Gastroesophageal sphincter (tissue), 3 donors: ENCODE data around the gene CD34.

Experiments used
- CTCF ChIP-seq, 4 experiments: fragments of 200-600 bp in 2 of 4; fragments of 450-650 bp in 2 of 4; sonication (generic) in 1 of 4; IDR thresholded peaks; one replicate each; pipeline ENCODE4 v1.5.1; 2017 to 2019; ENCODE audit warnings: antibody characterized with exemption in 4 of 4, mild to moderate bottlenecking in 2 of 4, moderate library complexity in 2 of 4
- POLR2A ChIP-seq, 2 donors: fragments of 450-650 bp; IDR thresholded peaks; one replicate each; pipeline ENCODE4 v1.6.1; 2017; ENCODE audit warnings: antibody characterized with exemption in 2 of 2, mild to moderate bottlenecking in 2 of 2, moderate library complexity in 1 of 2

- no peak for TF ChIP-seq CTCF (IDR thresholded peaks at IDR 0.05)
- TF ChIP-seq POLR2A (IDR thresholded peaks at IDR 0.05) = no peak
These were observed 53.5 kb downstream of the CD34 start for GRCh38 chr1:207857447-207857846.
